ENCODE results near the gene MTA1.
A peak's percentile ranks its signal among the peaks of the same experiment; 100 is the strongest.

MTA1 gene

GRCh38 chr14:105461903-105462302 is 42.3 kb downstream of the MTA1 start:
- no peak for TF ChIP-seq CTCF (conservative IDR thresholded peaks at IDR 0.05; ENCODE audit: low read depth)
- H3K27ac ChIP-seq = peak overlapping the region; percentile 100
- DNase-seq (ENCODE audit: low spot score) = no peak
- ChIA-PET POLR2A (ENCODE audit: low non-redundant PET) (no interaction called here), CTCF (interaction anchor here (0.6 to 0.7 kb wide), 2 partner anchors 50 to 67 kb away, joined by 3 to 4 read pairs; no protein-coding TSS in a partner anchor)

- H3K27ac ChIP-seq = peak overlapping the region; percentile 100; the same call in 1 of the 2 replicates
- no peak for DNase-seq (ENCODE audit: low spot score)
- POLR2A ChIA-PET (ENCODE audit: low non-redundant PET) = no interaction called here
- no peak for TF ChIP-seq CTCF (conservative IDR thresholded peaks at IDR 0.05; ENCODE audit: low read depth)
- CTCF ChIA-PET = interaction anchor here (1.3 kb wide), 1 partner anchor 25 kb away, joined by 3 read pairs; no protein-coding TSS in a partner anchor
Observed at GRCh38 chr14:105464501-105464900, 44.9 kb downstream of the MTA1 start.

GRCh38 chr14:105465209-105466031 is 45.8 kb downstream of the MTA1 start:
- POLR2A ChIA-PET (ENCODE audit: low non-redundant PET) = no interaction called here
- CTCF ChIA-PET = interaction anchor here (0.5 to 1.3 kb wide), 3 partner anchors 15 to 60 kb away, joined by 3 read pairs; no protein-coding TSS in a partner anchor
- DNase-seq (ENCODE audit: low spot score) = peak; percentile 41
- no peak for TF ChIP-seq CTCF (conservative IDR thresholded peaks at IDR 0.05; ENCODE audit: low read depth)
- peak overlapping the region; percentile 100 for H3K27ac ChIP-seq

- ChIA-PET POLR2A (ENCODE audit: low non-redundant PET) (interaction anchor here (0.6 kb wide), 1 partner anchor 786 kb away, joined by 3 read pairs; no protein-coding TSS in a partner anchor), CTCF (interaction anchor here (1.0 kb wide), 1 partner anchor 14 kb away, joined by 3 read pairs; no protein-coding TSS in a partner anchor)
- no peak for DNase-seq (ENCODE audit: low spot score)
- H3K27ac ChIP-seq = peak overlapping the region; percentile 100
- no peak for TF ChIP-seq CTCF (conservative IDR thresholded peaks at IDR 0.05; ENCODE audit: low read depth)
Observed at GRCh38 chr14:105466531-105467248, 47.1 kb downstream of the MTA1 start.

GRCh38 chr14:105467249-105467941 is 47.8 kb downstream of the MTA1 start:
- ChIA-PET CTCF (interaction anchor here (1.0 to 1.2 kb wide), 2 partner anchors 13 to 14 kb away, joined by 3 to 10 read pairs; no protein-coding TSS in a partner anchor), POLR2A (ENCODE audit: low non-redundant PET) (interaction anchor here (1.3 kb wide), 1 partner anchor 13 kb away, joined by 3 read pairs; no protein-coding TSS in a partner anchor)
- no peak for DNase-seq (ENCODE audit: low spot score)
- TF ChIP-seq CTCF (conservative IDR thresholded peaks at IDR 0.05; ENCODE audit: low read depth) = no peak
- peak overlapping the region; percentile 100 for H3K27ac ChIP-seq
